BLaER1 (cell line): ENCODE results near the gene PHACTR3.

Experiments used
- H3K27ac ChIP-seq: shearing (Covaris generic); formaldehyde crosslinking; 2 replicates; pipeline ENCODE4 v1.8.1; 2022
- H3K27me3 ChIP-seq: shearing (Covaris generic); formaldehyde crosslinking; 2 replicates; pipeline ENCODE4 v1.8.1; 2022
- H3K36me3 ChIP-seq: shearing (Covaris generic); formaldehyde crosslinking; 2 replicates; pipeline ENCODE4 v1.8.1; 2022
- H3K4me1 ChIP-seq: shearing (Covaris generic); formaldehyde crosslinking; 2 replicates; pipeline ENCODE4 v1.8.1; 2022
- H3K4me2 ChIP-seq: shearing (Covaris generic); formaldehyde crosslinking; 2 replicates; pipeline ENCODE4 v1.8.1; 2022
- H3K4me3 ChIP-seq: shearing (Covaris generic); formaldehyde crosslinking; 2 replicates; pipeline ENCODE4 v1.8.1; 2022
- H3K9ac ChIP-seq: shearing (Covaris generic); formaldehyde crosslinking; 2 replicates; pipeline ENCODE4 v1.8.1; 2022
- H3K9me3 ChIP-seq: shearing (Covaris generic); formaldehyde crosslinking; 2 replicates; pipeline ENCODE4 v1.8.1; 2022
- H4K20me1 ChIP-seq: shearing (Covaris generic); formaldehyde crosslinking; 2 replicates; pipeline ENCODE4 v1.8.1; 2022
- Cebpa-rat ChIP-seq: shearing (Covaris generic); IDR thresholded peaks from 2 replicates; pipeline ENCODE4 v1.8.1; 2022

PHACTR3 gene

DNA sequence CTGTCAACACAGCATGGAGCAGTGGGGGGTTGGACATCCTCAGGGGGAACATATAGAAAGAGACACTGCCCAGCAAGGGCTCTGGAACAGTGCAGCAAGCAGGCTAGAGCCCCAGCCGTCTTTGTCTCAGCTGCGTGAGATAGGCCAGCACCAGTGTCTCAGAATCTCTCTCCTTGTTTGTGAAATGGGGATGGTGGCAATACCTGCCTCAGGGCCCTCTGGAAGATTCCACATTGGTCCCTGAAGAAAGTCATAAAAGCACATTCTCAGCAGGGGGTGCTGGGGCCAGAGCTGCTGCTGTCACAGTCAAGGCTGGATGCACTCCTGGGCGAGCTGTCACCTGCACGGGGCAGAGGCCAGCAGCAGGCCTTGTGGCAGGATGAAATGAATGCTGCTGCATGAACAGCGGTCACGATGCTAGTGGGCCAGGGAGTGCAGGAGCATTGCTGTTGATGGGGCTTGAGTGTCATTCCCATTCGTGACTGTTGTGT lies 207.4 kb downstream of the PHACTR3 start:
- Histone ChIP-seq H4K20me1 (peaks cover 100% of the 10 kb centered on the region), H3K27me3 (no peaks in the 10 kb centered on the region), H3K27ac (no peak overlapping the region), H3K9me3 (no peaks in the 10 kb centered on the region), H3K4me2 (no peak overlapping the region), H3K9ac (no peak overlapping the region), H3K4me1 (peaks cover 16% of the 10 kb centered on the region; the same call in 1 of the 2 replicates), H3K4me3 (no peak overlapping the region), H3K36me3 (peaks cover 100% of the 10 kb centered on the region)
- no peak for TF ChIP-seq Cebpa-rat

DNA sequence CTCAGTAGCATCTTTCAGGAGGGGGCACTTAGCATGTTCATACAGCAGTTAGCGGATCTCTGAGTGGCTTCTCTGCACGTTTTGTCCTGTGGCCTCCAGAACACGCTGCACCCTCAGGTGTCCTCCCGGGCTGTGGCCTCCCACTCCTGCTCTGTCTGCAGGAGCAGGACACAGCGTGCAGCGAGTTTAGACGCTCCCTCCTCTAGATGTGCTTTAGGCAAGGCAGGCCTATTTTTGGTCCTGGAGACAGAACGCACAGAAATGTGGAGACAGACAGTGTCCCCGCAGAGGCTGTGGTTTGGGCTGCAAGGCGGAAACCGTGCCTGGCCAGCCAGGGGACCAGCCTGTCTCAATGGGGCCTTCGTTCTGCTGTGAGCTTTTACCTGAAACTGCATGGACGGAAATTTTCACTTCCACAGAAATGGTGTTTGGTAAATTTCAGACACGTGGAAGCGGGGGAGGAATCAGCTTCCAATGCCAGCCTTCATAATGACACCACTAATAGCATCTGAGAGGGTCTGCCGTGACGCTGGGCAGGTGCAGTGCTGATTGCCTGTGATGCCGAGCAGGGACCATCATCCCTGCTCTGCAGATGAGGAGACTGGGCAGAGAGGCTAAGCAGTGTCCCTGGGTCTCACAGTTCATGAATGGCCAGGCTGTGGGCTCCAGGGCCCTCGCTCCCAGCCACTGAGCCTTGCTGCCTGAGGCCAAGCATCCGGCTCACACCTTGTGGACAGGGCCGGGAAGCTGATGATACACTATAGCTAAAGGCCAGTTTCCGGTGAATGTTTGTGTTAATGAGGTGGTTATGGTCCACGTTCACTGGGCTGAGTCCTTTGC lies 208.2 kb downstream of the PHACTR3 start:
- H3K9me3 ChIP-seq, result no peaks in the 10 kb centered on the region
- no peak overlapping the region for H3K4me3 ChIP-seq
- H3K36me3 ChIP-seq, result peaks cover 100% of the 10 kb centered on the region
- no peaks in the 10 kb centered on the region for H3K27me3 ChIP-seq
- no peak overlapping the region for H3K9ac ChIP-seq
- peaks cover 16% of the 10 kb centered on the region; the same call in 1 of the 2 replicates for H3K4me1 ChIP-seq
- TF ChIP-seq Cebpa-rat, result no peak
- H4K20me1 ChIP-seq, result peaks cover 100% of the 10 kb centered on the region
- H3K4me2 ChIP-seq, result no peak overlapping the region
- H3K27ac ChIP-seq, result no peak overlapping the region

DNA sequence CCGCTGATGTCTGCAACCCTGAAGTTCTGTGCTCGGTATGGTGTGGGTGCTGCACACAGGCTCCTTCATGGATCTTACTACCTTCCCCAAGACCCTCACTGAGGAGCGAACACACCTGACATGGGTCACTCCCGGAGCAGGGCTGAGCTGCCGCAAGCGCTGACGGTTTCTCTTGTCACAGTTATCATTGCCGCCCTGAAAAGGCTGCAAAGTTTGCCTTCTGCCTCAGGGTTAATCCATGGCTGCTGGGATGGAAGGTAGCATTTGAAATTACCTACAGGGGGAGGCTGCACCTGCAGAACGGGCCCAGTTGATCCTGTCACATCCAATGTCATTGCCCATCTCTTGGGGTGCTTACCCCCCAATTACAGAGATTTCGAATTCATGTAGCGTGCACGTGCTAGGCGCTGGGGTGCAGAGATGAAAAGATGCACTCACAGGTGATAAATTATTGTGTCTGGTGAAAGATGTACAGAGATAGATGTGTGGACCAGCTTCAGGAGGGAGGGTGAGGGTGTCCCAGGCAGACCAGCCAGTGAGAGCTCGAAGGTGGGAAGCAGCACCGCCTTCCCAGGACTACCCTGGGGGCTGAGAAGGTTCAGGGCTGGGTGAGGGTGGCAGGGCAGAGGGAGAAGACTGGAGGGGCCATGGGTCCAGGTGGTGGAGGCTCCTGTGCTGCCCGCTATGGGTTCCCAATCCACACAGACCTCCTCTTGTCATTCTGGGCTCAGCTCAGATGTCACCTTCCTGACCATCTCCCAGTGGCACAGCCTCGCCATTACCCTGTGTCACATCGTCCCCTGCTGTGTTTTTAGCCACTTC lies 209.0 kb downstream of the PHACTR3 start:
- TF ChIP-seq Cebpa-rat, result no peak
- Histone ChIP-seq H3K9ac (no peak overlapping the region), H4K20me1 (peaks cover 100% of the 10 kb centered on the region), H3K9me3 (no peaks in the 10 kb centered on the region), H3K4me3 (no peak overlapping the region), H3K36me3 (peaks cover 100% of the 10 kb centered on the region), H3K27ac (0 out of 2 replicates have a peak overlapping the region, but pooled peaks have one; percentile 41), H3K4me2 (no peak overlapping the region), H3K4me1 (peaks cover 16% of the 10 kb centered on the region; the same call in 1 of the 2 replicates), H3K27me3 (no peaks in the 10 kb centered on the region)

DNA sequence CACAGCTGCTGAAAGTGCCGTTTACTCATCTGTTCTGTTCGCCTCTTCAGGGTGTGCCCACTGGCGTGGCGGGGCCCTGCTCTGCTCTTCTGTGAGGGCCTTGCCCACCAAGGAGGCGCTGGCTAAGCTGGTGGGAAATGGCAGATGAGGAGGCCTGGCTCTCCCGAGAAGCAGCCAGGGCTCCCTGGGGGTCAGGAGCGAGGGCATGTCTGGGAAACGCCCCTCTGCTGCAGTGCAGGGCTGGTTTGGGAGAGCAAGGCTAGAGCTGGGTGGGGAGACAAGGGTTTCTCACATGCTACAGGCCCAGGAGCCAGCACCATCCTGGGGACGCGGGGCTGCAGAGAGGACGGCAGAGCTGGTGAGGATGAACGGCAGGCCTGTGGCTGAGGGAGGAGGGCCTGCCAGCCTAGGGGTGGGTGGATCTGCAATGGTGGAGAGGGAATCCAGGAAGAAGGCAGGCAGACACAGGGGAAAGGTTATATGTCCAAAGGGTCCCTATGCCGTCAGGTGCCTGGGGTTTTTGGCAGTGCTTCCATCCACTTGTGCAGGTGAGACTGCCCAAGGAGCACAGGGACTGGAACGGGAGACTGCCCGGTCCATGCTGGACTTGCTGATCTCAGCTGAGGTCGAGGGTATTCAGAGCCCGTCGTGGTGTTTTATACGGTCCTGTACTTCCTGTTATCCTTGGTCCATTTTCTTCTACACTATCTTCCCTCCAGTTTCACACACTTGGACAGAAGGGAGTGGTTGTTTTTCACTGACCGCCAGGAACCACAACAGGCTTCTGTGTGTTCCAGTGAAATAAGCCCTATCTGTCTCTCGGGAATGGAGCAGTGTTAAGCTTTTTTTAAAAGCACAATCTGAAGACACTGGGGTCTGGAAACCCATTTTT lies 209.9 kb downstream of the PHACTR3 start:
- Histone ChIP-seq H3K4me3 (no peak overlapping the region), H3K9me3 (no peaks in the 10 kb centered on the region), H3K27me3 (no peaks in the 10 kb centered on the region), H3K27ac (peak overlapping the region; percentile 41; the same call in 1 of the 2 replicates), H3K36me3 (peaks cover 100% of the 10 kb centered on the region), H3K9ac (no peak overlapping the region), H3K4me2 (no peak overlapping the region), H3K4me1 (peaks cover 16% of the 10 kb centered on the region; the same call in 1 of the 2 replicates), H4K20me1 (peaks cover 100% of the 10 kb centered on the region)
- no peak for TF ChIP-seq Cebpa-rat

DNA sequence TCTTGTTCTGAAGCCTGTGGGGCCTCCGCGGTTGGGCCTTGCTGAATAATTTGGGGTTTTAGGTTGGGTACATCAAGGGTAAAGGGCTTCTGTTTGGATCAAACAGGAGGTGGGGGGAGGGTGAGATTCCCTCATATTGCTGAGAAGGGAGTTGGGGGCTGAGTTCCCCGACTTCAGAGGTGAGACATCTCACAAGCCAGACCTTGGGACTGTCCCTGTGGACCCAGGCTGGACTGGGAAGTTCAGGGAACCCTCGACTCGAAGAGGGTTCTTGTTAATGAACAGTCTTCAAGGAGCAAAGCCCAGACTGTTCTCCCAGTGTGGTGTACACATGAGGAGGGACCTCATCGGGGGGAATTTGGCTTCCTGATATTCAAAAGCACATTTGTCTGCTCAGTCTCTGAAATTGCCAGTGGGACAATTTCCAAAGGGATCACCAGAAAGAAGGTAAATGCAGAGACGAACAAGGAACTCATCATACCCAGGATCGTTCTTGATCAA lies 210.6 kb downstream of the PHACTR3 start:
- H3K36me3 ChIP-seq, result peaks cover 100% of the 10 kb centered on the region
- H3K27ac ChIP-seq, result no peak overlapping the region
- no peak overlapping the region for H3K9ac ChIP-seq
- H3K4me3 ChIP-seq, result no peak overlapping the region
- no peak for TF ChIP-seq Cebpa-rat
- no peaks in the 10 kb centered on the region for H3K27me3 ChIP-seq
- H4K20me1 ChIP-seq, result peaks cover 100% of the 10 kb centered on the region
- H3K4me2 ChIP-seq, result no peak overlapping the region
- H3K9me3 ChIP-seq, result no peaks in the 10 kb centered on the region
- peaks cover 16% of the 10 kb centered on the region; the same call in 1 of the 2 replicates for H3K4me1 ChIP-seq

DNA sequence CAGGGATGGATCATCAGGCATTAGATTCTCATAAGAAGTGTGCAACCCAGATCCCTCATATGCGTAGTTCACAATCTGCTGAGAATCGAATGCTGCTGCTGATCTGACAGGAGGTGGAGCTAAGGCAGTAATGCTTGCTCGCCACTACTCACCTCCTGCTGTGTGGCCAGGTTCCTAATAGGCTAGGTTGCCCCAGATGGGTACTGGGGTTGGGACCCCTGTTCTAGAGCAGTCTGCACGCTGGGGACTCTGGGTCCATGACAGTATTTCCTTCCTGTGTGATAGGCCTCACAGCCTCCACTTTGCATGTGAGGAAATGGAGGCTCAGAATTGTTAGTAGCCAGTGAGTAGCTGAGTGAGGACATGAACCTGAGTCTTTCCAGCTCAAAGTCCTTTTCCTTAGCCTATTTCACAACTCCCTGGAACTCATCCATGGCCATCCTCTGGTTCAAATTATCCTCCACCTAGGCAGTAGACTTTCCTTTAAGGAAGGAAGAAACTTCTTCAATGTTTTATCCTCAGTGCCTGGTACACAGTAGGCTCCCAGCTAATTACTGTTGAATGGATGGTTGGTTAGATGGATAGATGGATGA lies 211.9 kb downstream of the PHACTR3 start:
- no peak for TF ChIP-seq Cebpa-rat
- H3K36me3 ChIP-seq, result peaks cover 100% of the 10 kb centered on the region
- H3K9ac ChIP-seq, result no peak overlapping the region
- no peak overlapping the region for H3K4me3 ChIP-seq
- no peak overlapping the region; the same call in 1 of the 2 replicates for H3K4me2 ChIP-seq
- H3K27ac ChIP-seq, result no peak overlapping the region
- peaks cover 100% of the 10 kb centered on the region for H4K20me1 ChIP-seq
- peaks cover 16% of the 10 kb centered on the region; the same call in 1 of the 2 replicates for H3K4me1 ChIP-seq
- no peaks in the 10 kb centered on the region for H3K27me3 ChIP-seq
- no peaks in the 10 kb centered on the region for H3K9me3 ChIP-seq

DNA sequence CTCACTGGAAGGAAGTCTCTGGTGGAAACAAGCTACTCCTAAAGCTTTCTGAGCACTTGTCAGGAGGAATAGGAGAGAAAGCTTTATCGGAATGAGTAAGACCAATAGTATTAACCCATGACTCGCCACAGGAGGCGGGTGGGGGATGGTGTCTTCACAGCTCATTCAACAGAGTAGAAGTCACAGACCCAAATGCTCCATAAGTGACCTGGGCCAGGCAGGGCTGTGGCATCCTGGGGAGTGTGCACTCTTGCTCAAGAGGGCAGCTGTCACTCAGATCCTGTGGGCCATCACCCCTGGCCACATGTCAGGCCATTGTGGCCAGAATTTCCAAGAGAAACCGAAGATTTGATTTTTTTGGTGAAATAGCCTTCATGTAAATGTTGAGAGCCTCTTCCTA lies 213.1 kb downstream of the PHACTR3 start:
- TF ChIP-seq Cebpa-rat, result no peak
- peaks cover 96% of the 10 kb centered on the region for H4K20me1 ChIP-seq

DNA sequence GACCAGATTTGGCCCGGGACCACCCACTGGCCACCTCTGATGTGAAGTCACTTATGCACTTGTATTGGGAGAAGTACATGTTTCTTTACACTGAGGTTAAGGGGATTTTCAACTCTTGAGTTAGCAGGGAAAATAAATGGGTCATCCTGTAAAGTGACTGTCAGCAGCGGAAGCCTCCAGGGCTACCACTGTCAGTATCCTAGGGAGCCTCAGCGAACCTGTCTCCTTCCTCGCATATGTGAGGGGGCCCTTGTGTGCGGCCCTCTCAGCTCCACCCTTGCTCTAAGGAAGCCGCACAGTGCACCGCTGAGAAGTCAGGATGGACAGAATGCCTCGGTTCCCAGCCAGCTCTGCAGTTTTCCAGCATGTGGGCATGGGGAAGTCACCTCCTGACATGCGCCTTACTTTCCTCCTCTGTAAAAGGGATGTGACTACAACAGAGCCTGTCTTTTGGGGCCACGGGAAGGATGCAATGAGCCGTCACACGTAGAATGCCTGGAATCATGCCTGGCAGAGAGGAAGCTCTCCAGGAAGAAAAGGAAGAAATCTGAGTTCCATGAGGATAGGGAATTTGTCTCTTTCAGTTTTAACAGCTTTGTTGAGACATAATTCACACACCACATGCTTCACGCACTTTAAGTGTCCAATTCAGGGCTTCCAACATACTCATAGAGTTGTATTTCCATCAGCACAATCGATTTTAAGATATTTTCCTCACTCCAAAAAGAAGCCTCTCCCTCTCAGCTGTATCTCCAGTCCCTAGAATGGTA lies 213.7 kb downstream of the PHACTR3 start:
- TF ChIP-seq Cebpa-rat, result no peak
- Histone ChIP-seq H3K27ac (no peak overlapping the region), H3K9me3 (no peaks in the 10 kb centered on the region), H3K27me3 (no peaks in the 10 kb centered on the region), H4K20me1 (peaks cover 96% of the 10 kb centered on the region), H3K4me1 (peaks cover 16% of the 10 kb centered on the region; the same call in 1 of the 2 replicates), H3K4me3 (no peak overlapping the region), H3K9ac (no peak overlapping the region), H3K36me3 (peaks cover 96% of the 10 kb centered on the region), H3K4me2 (no peak overlapping the region)

More for the DNA sequence above, 213.1 kb downstream of the PHACTR3 start:
- H3K9me3 ChIP-seq, result no peaks in the 10 kb centered on the region
- no peak overlapping the region for H3K9ac ChIP-seq
- no peak overlapping the region for H3K4me2 ChIP-seq
- no peak overlapping the region for H3K4me3 ChIP-seq
- peaks cover 16% of the 10 kb centered on the region; the same call in 1 of the 2 replicates for H3K4me1 ChIP-seq
- no peaks in the 10 kb centered on the region for H3K27me3 ChIP-seq
- H3K27ac ChIP-seq, result no peak overlapping the region
- peaks cover 96% of the 10 kb centered on the region for H3K36me3 ChIP-seq
